H1 (cell line): ENCODE data around the gene DOLK.
A peak's percentile ranks its signal among the peaks of the same experiment; 100 is the strongest.

ENCODE experiments used
- CTCF ChIP-seq, 3 experiments: IDR thresholded peaks; 1 replicate in 2 of 3; 2 replicates in 1 of 3; pipeline versions ENCODE4 v1.5.1 to v1.6.1; 2011; ENCODE audit warnings: low read length in 3 of 3, mild to moderate bottlenecking in 3 of 3, inconsistent platforms in 2 of 3, low read depth in 1 of 3, moderate library complexity in 1 of 3; ENCODE audit not compliant: insufficient read depth in 1 of 3; ENCODE audit errors: control extremely low read depth in 1 of 3
- E2F6 ChIP-seq: IDR thresholded peaks from 2 replicates; pipeline ENCODE4 v1.6.1; 2012; ENCODE audit warnings: inconsistent platforms
- EP300 ChIP-seq, 2 experiments: IDR thresholded peaks; 1 replicate in 1 of 2; 2 replicates in 1 of 2; pipeline ENCODE4 v1.6.1; 2011 to 2012; ENCODE audit warnings: low read depth in 2 of 2, low read length in 2 of 2, mild to moderate bottlenecking in 2 of 2, borderline replicate concordance in 1 of 2, inconsistent platforms in 1 of 2, moderate library complexity in 1 of 2
- GABPA ChIP-seq: IDR thresholded peaks from 2 replicates; pipeline ENCODE4 v1.6.1; 2011; ENCODE audit warnings: mild to moderate bottlenecking, low read length, moderate library complexity, borderline replicate concordance; ENCODE audit not compliant: insufficient read depth
- JUND ChIP-seq: IDR thresholded peaks from 2 replicates; pipeline ENCODE4 v1.6.1; 2011; ENCODE audit warnings: mild to moderate bottlenecking, improper control_type of control experiment, low read length
- KDM1A ChIP-seq: fragments of 200-600, 300-600 bp; sonication (generic); IDR thresholded peaks from 2 replicates; pipeline ENCODE4 v1.7.1; 2016; ENCODE audit warnings: mild to moderate bottlenecking, low read length, borderline replicate concordance
- PHF8 ChIP-seq: fragments of 200-600 bp; sonication (generic); conservative IDR thresholded peaks from 2 replicates; pipeline ENCODE4 v1.7.1; 2012; ENCODE audit warnings: low read depth, mild to moderate bottlenecking, inconsistent platforms, low read length, moderate library complexity
- POLR2A ChIP-seq, 2 experiments: IDR thresholded peaks; 1 replicate in 1 of 2; 2 replicates in 1 of 2; pipeline ENCODE4 v1.6.1; 2011; ENCODE audit warnings: low read depth in 2 of 2, low read length in 2 of 2, mild to moderate bottlenecking in 2 of 2; ENCODE audit errors: control extremely low read depth in 1 of 2
- TEAD4 ChIP-seq: IDR thresholded peaks from 2 replicates; pipeline ENCODE4 v1.6.1; 2012; ENCODE audit warnings: low read depth, low read length, inconsistent platforms, mixed read lengths

- no peak for TF ChIP-seq POLR2A (IDR thresholded peaks at IDR 0.05; ENCODE audit: control extremely low read depth in 1 of 2, low read depth in 2 of 2, low read length in 2 of 2)
- peak; percentile 29 to 50 (median 37); a peak in 2 of 4 replicates for TF ChIP-seq CTCF (IDR thresholded peaks at IDR 0.05; ENCODE audit: control extremely low read depth in 1 of 3, insufficient read depth in 1 of 3, low read depth in 1 of 3, low read length in 3 of 3)
- TF ChIP-seq TEAD4, result no peak
- TF ChIP-seq GABPA, result no peak
- no peak for TF ChIP-seq E2F6
- no peak for TF ChIP-seq PHF8
- no peak for TF ChIP-seq JUND
- TF ChIP-seq EP300 (IDR thresholded peaks at IDR 0.05; ENCODE audit: borderline replicate concordance in 1 of 2, low read depth in 2 of 2, low read length in 2 of 2), result no peak
- no peak for TF ChIP-seq KDM1A
Measured at GRCh38 chr9:128992995-128993394, 45.6 kb upstream of the DOLK start.
